GM11168 (cell line): ENCODE data around the gene CACNA1I.

Experiments used
- in situ Hi-C: fragments of 300-500 bp; cut with MboI; formaldehyde crosslinking; loops from one replicate; pipeline ENCODE4 v1.12.0; 2022; ENCODE audit warnings: low sequenced_read_pairs; ENCODE audit not compliant: unreplicated experiment

CACNA1I gene

GRCh38 chr22:39621826-39622225, 51.3 kb downstream of the CACNA1I start:
- in situ Hi-C loops = loop anchor here (10.0 kb wide), 1 partner anchor 403 kb away; no protein-coding TSS in a partner anchor

- in situ Hi-C loops = loop anchor here (10.0 kb wide), 1 partner anchor 402 kb away; no protein-coding TSS in a partner anchor
Measured at GRCh38 chr22:39622881-39623367, 52.4 kb downstream of the CACNA1I start.

GRCh38 chr22:39623603-39624500, 53.3 kb downstream of the CACNA1I start:
- in situ Hi-C loops = loop anchor here (10.0 kb wide), 1 partner anchor 401 kb away; no protein-coding TSS in a partner anchor

GRCh38 chr22:39624501-39624821, 53.9 kb downstream of the CACNA1I start:
- in situ Hi-C loops = loop anchor here (10.0 kb wide), 1 partner anchor 400 kb away; no protein-coding TSS in a partner anchor

GRCh38 chr22:39625569-39626537, 55.3 kb downstream of the CACNA1I start:
- in situ Hi-C loops = loop anchor here (10.0 kb wide), 1 partner anchor 399 kb away; no protein-coding TSS in a partner anchor

GRCh38 chr22:39627208-39627607, 56.7 kb downstream of the CACNA1I start:
- in situ Hi-C loops = loop anchor here (10.0 kb wide), 1 partner anchor 398 kb away; no protein-coding TSS in a partner anchor

- in situ Hi-C loops = loop anchor here (10.0 kb wide), 1 partner anchor 397 kb away; no protein-coding TSS in a partner anchor
Measured at GRCh38 chr22:39627865-39628562, 57.5 kb downstream of the CACNA1I start.

- in situ Hi-C loops = loop anchor here (10.0 kb wide), 1 partner anchor 396 kb away; no protein-coding TSS in a partner anchor
Measured at GRCh38 chr22:39628563-39629080, 58.1 kb downstream of the CACNA1I start.

GRCh38 chr22:39629851-39630250, 59.3 kb downstream of the CACNA1I start:
- in situ Hi-C loops = loop anchor here (10.0 kb wide), 1 partner anchor 395 kb away; no protein-coding TSS in a partner anchor

GRCh38 chr22:39630721-39631120, 60.2 kb downstream of the CACNA1I start:
- in situ Hi-C loops = no loop called here

GRCh38 chr22:39631381-39632286, 61.1 kb downstream of the CACNA1I start:
- in situ Hi-C loops = no loop called here

GRCh38 chr22:39634530-39635405, 64.2 kb downstream of the CACNA1I start:
- in situ Hi-C loops = no loop called here

GRCh38 chr22:39635719-39636118, 65.2 kb downstream of the CACNA1I start:
- in situ Hi-C loops = no loop called here

- in situ Hi-C loops = no loop called here
Measured at GRCh38 chr22:39638958-39639357, 68.4 kb downstream of the CACNA1I start.

GRCh38 chr22:39641660-39642310, 71.2 kb downstream of the CACNA1I start:
- in situ Hi-C loops = no loop called here

GRCh38 chr22:39643311-39644083, 72.9 kb downstream of the CACNA1I start:
- in situ Hi-C loops = no loop called here
